Right lobe of liver (tissue), 4 donors: ENCODE results near the gene SUMO4.

Experiments used
- CTCF ChIP-seq, 4 donors: fragments of 200-600 bp in 3 of 4; fragments of 450-650 bp in 1 of 4; IDR thresholded peaks; one replicate each; pipeline versions ENCODE4 v1.5.1 to v1.8.0; 2016 to 2022; ENCODE audit warnings: antibody characterized with exemption in 4 of 4, mild to moderate bottlenecking in 2 of 4
- POLR2A ChIP-seq: fragments of 450-650 bp; IDR thresholded peaks from one replicate; pipeline ENCODE4 v1.6.1; 2017; ENCODE audit warnings: antibody characterized with exemption, mild to moderate bottlenecking
- donor health status: DM: no; HTN: no; CAD: no.
- donor health status: DM: no; HTN: no; CAD: no.
- donor health status: DM: no; HTN: yes; CAD: no.

- TF ChIP-seq POLR2A (no peak), CTCF (IDR thresholded peaks at IDR 0.05) (no peak)
Measured at GRCh38 chr6:149356081-149356750, 43.8 kb upstream of the SUMO4 start.
